ENCODE data around the gene INPP1.
A peak's percentile ranks its signal among the peaks of the same experiment; 100 is the strongest.
"Not testable (repeated sequence)": the region's sequence is repeated elsewhere in the genome, so short reads cannot be mapped to it uniquely, and the experiment has no call there.

Gene INPP1

GRCh38 chr2:190333928-190334327 is 9.5 kb upstream of the INPP1 start:
- DNase-seq: no peak

- no peak for DNase-seq
Measured at GRCh38 chr2:190334479-190335224, 8.7 kb upstream of the INPP1 start.

DNA sequence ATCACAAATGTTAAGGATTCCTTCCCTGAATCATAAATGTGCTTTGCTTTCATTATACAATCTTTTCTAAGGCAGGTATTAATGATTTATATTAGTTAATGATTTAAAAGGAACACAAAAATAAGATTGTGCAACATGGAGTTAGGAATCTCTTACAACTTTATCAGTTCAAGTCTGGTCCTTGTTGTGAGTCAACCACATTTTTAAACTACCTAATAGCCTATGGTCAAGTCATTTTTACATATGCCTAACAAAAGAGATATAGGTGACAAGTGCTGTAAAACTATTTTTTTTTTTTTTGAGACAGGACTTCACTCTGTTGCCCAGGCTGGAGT is 8.2 kb upstream of the INPP1 start:
- DNase-seq: no peak

DNA sequence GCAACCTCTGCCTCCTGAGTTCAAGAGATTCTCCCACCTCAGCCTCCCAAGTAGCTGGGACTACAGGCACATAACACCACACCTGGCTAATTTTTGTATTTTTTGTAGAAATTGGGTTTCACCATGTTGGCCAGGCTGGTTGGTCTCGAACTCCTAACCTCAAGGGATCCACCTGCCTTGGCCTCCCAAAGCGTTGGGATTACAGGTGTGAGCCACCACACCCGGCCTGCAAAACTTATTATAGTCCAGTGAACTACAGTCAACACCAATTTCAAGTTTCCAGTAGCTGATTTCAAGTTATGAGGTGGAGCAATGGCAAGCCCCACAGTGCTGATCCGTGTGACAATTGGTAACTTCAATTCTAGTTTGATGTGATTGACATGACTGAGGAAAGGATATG is 7.8 kb upstream of the INPP1 start:
- DNase-seq: not testable (repeated sequence)

GRCh38 chr2:190336420-190336819 is 7.0 kb upstream of the INPP1 start:
- no peak for DNase-seq

DNA sequence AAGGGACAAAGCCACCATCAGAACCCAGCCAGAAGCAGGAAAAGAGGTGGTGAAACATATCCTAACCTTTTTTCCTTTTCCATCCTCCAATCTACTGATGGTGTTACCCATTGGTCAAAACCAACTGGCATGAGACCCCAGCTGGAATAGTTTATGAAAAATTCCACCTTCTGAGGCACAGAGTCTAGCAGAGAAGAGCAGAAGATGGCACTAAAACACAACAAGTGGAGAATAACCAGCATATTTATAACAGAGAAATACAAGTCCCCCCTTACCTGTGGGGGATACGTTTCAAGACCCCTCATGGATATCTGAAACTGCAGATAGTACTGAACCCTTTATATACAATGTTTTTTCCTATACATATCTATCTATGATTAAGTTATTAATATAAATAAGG is 4.9 kb upstream of the INPP1 start:
- DNase-seq: peak in 1 of 51 donors; percentile 12

- no peak for DNase-seq
Measured at GRCh38 chr2:190339394-190339793, 4.0 kb upstream of the INPP1 start.

DNA sequence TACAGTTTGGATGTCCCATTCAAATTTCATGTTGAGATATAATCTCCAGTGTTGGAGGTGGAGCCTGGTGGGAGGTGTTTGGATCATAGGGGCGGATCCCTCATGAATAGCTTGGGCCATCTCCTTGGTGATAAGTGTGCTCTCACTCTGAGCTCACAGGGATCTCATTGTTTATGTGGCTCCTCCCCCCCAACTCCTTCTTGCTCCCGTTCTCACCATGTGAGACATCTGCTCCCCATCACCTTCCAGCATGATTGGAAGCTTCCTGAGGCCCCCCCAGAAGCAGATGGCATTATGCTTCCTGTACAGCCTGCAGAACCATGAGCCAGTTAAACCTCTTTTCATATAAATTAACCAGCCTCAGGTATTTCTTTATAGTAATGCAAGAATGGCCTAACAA is 3.0 kb upstream of the INPP1 start:
- no peak for DNase-seq

DNA sequence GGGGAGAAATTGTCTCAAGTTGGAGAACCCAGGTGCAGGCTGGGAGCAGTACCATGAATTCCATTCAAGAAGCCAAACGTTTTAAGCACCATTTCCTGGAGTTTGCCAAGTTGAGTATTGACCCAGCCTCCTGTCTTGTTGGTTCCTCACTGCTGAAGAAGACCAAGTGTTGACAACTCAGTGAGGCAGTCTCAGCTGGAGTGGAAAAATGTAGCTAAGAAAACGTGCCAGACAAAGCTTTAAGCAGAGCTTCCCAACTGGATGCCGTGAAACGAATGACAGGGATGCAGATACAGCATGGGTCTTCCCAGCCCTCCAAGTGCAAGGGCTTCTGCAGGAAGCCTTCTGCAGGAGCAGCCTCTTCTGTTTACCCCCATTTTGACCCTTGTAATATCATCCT is 778 bp upstream of the INPP1 start:
- no peak for DNase-seq

- peak in 2 of 51 donors; percentile 11 to 68 for DNase-seq
Measured at GRCh38 chr2:190343089-190343535, 277 bp upstream of the INPP1 start.

DNA sequence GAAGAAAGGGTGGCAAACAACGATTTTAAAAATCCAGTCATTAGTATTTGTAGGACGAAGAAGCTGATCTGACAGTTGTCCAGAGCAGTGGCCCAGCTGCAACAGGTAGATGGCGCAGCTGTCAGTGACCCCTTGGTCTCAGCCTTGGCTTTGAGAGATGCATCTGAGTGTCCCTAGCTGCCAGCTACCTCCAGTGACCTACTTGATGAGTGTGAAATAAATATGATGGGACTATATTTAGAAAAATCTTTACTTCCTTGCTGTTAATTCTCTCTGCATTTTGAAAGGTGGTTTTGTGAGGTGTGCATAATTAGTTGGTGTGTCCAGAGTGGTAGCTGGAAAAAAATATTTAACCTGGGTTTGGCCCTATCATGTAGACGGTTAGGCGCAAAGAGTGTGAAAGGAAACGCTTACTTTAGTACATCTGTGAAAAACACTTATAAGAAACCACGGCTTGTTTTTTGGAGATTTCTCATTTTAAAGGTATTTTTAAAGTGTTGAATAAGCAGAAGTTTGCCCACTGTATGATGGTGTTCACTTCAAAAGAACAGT is 963 bp downstream of the INPP1 start:
- peak in 32 of 51 donors; percentile 8 to 84 (median 64) for DNase-seq

GRCh38 chr2:190350371-190350770 is 7.0 kb downstream of the INPP1 start:
- DNase-seq: peak in 1 of 51 donors; percentile 10

DNA sequence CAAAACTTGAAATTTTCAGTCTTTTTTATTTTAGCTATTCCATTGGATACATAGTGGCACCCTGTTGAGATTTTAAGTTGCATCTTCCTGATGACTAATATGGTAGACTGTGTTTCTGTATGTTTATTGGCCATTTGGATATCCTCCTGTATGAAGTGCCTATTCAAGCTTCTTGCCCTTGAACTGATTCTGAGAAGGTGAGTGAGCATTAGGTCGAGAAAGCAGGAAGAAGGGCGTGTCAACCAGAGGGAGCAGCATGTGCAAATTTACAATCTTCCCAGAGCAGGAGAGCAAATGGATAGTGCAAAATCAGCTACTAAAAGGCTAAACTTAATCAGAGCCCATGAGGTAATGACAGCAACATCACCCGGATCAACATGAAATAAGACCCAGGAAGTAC is 8.6 kb downstream of the INPP1 start:
- DNase-seq: no peak

DNA sequence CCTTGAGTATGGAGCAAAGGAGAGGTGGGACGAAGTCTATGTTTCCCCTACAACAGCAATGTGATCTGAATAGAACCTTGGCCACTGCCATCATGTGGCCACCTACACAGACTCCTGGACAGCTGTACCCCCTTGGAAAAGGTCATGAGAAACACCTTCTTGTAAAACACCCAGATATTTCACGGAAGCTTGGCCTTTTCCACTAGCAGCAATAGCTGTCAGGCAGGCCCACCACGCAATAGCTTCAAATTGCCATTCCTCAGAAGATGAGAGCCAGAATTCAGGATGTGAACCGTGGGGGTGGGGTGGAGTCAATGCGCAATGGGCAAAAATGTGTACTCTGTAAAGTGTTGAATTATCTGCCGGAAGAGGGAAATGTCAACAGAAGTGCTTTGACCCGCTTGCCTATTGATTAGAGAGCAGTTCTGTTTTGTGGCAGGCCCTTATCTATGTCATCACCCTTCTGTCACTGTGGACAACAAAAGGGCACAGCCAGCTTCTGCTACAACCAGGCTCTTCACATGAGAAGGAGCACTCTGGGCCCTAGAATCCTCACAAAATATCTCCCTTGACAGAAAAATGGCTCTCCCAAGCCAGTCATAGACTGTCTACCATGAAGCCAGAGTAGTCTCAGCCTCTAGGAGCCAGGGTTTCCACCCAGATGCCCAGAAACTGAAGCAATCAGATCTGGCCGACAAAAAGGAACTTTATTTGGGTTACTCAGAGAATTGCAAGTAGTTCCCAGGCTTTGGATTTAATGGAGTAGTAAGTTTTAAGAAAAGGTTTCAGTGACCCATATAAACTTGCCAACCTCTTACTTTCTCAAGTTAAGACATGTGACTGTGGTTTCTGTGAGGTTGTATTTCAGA is 9.5 kb downstream of the INPP1 start:
- DNase-seq: peak in 8 of 51 donors; percentile 14 to 67 (median 33)

GRCh38 chr2:190353537-190353899 is 10.1 kb downstream of the INPP1 start:
- peak in 1 of 51 donors; percentile 48 for DNase-seq

- DNase-seq: peak in 3 of 51 donors; percentile 6 to 62 (median 21)
Measured at GRCh38 chr2:190354003-190354690, 10.8 kb downstream of the INPP1 start.

GRCh38 chr2:190355968-190356644 is 12.7 kb downstream of the INPP1 start:
- peak in 2 of 51 donors; percentile 10 to 19 for DNase-seq

DNA sequence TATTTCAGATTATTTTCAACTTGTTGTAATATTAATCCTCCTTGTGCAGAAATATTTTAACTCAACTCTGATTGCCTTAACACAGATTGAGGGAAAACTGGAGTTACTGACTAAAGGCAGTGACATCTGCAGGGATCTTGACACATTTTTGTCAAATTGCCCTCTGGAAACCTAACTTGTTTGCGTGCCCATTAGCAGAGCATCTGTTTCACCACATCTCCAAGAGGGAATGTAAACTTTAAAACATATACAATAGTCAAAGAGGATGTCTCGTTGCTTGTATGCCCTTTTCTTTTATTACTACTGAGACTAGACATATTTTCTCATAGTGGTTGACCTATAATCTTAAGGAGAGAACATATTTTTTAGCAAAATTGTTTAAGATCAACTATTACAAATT is 14.2 kb downstream of the INPP1 start:
- DNase-seq: no peak

- not testable (repeated sequence) for DNase-seq
Measured at GRCh38 chr2:190358655-190359448, 15.5 kb downstream of the INPP1 start.

DNA sequence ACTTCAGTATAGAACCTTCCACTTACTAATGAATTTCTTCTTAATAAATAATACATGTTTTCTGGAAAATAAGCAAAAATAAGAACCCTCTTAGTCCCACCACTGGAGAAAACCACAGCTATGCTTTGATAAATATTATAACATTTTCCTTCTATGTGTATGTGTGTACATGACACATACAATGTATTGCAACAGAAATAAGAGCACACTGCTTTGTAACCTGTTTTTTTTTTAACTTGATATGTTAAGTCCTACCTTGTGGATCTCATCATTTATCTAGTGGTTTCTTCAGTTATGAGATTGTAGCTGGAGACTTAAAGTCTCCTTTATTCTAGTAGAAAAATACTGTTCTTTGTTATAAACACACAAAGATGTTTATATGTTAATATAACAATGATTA is 17.2 kb downstream of the INPP1 start:
- DNase-seq: no peak

Measured in hypothalamus (tissue), 51 donors.